T-helper 2 cell treated with Interferon-gamma antibody and Interleukin-4, amounts not matched to agents 100 ng/mL and 5 ng/mL, for 36 hours (primary cell): ENCODE results near the gene C16orf54. TPM values are rescaled to one million over a fixed set of nuclear protein-coding genes. Genes with fewer than 3 reads are reported as not detected.
"Not testable (repeated sequence)": the region's sequence is repeated elsewhere in the genome, so short reads cannot be mapped to it uniquely, and the experiment has no call there.

ENCODE experiments used
- intact Hi-C: fragments of 100-400 bp; cut with micrococcal nuclease; formaldehyde crosslinking; loops from one replicate; pipeline ENCODE4 v1.15.1; 2023
- total RNA-seq: library from RNA; stranded (reverse); gene quantifications from 2 replicates; pipeline ENCODE4 v1.2.3, GENCODE V29; 2022

Gene C16orf54
- total RNA-seq, 1 donor from 2014 or later = 64.9 TPM

GRCh38 chr16:29770250-29770929 lies 24.6 kb upstream of the C16orf54 start:
- intact Hi-C loops = no loop called here

- intact Hi-C loops = no loop called here
Observed at GRCh38 chr16:29769507-29769906, 23.7 kb upstream of the C16orf54 start.

GRCh38 chr16:29767062-29767461 lies 21.3 kb upstream of the C16orf54 start:
- intact Hi-C loops = no loop called here

GRCh38 chr16:29766571-29766970 lies 20.8 kb upstream of the C16orf54 start:
- intact Hi-C loops = no loop called here

GRCh38 chr16:29765167-29766032 lies 19.6 kb upstream of the C16orf54 start:
- intact Hi-C loops = no loop called here

GRCh38 chr16:29763326-29763725 lies 17.5 kb upstream of the C16orf54 start:
- intact Hi-C loops = no loop called here

GRCh38 chr16:29761882-29762281 lies 16.1 kb upstream of the C16orf54 start:
- intact Hi-C loops = no loop called here

- intact Hi-C loops = not testable (repeated sequence)
Observed at GRCh38 chr16:29761280-29761651, 15.5 kb upstream of the C16orf54 start.

- intact Hi-C loops = no loop called here
Observed at GRCh38 chr16:29760567-29761279, 14.9 kb upstream of the C16orf54 start.

- intact Hi-C loops = no loop called here
Observed at GRCh38 chr16:29757950-29758466, 12.2 kb upstream of the C16orf54 start.

- intact Hi-C loops = not testable (repeated sequence)
Observed at GRCh38 chr16:29757086-29757485, 11.3 kb upstream of the C16orf54 start.

GRCh38 chr16:29756654-29757053 lies 10.9 kb upstream of the C16orf54 start:
- intact Hi-C loops = no loop called here

GRCh38 chr16:29753516-29753915 lies 7.7 kb upstream of the C16orf54 start:
- intact Hi-C loops = no loop called here

GRCh38 chr16:29748760-29749149 lies 3.0 kb upstream of the C16orf54 start:
- intact Hi-C loops = not testable (repeated sequence)

- intact Hi-C loops = loop anchor here (2.0 kb wide), 1 partner anchor 47 kb away; no protein-coding TSS in a partner anchor
Observed at GRCh38 chr16:29747947-29748759, 2.4 kb upstream of the C16orf54 start.

GRCh38 chr16:29746518-29746917 lies 728 bp upstream of the C16orf54 start:
- intact Hi-C loops = loop anchor here (1.0 to 2.0 kb wide), 3 partner anchors 8 to 60 kb away; partner anchors contain the start of gene MAZ

GRCh38 chr16:29745121-29745852 lies 503 bp downstream of the C16orf54 start:
- intact Hi-C loops = no loop called here

- intact Hi-C loops = no loop called here
Observed at GRCh38 chr16:29744541-29745101, 1.2 kb downstream of the C16orf54 start.

- intact Hi-C loops = no loop called here
Observed at GRCh38 chr16:29743827-29744531, 1.8 kb downstream of the C16orf54 start.
